ENCODE results near the gene DHFR. TPM values are rescaled to one million over a fixed set of nuclear protein-coding genes. Genes with fewer than 3 reads are reported as not detected.

The DHFR gene
- total RNA-seq, 1 experiment from 2014 or later = 51.5 TPM

- POLR2A ChIA-PET = no interaction called here
- CTCF ChIA-PET = no interaction called here
- intact Hi-C loops (cut with micrococcal nuclease; ENCODE audit: unreplicated experiment) = no loop called here
- Histone ChIP-seq H3K4me1 (ENCODE audit: control insufficient read depth, insufficient read depth, low read length) (no peaks in the 10 kb centered on the region), H3K27me3 (ENCODE audit: control insufficient read depth, insufficient read depth, low read length) (no peaks in the 10 kb centered on the region), H3K36me3 (ENCODE audit: control insufficient read depth, insufficient read depth, low read length) (no peaks in the 10 kb centered on the region), H3K9me3 (ENCODE audit: control insufficient read depth, insufficient read depth, low read depth, low read length) (no peaks in the 10 kb centered on the region), H3K27ac (ENCODE audit: low read length) (no peak overlapping the region), H3K4me3 (ENCODE audit: low read depth in 2 of 2, low read length in 2 of 2) (no peak overlapping the region)
- ATAC-seq = no peak
- no TSS peak for BruUV-seq (replicated peaks)
- in situ Hi-C loops (cut with HindIII; ENCODE audit: low pct_unique_long_range_greater_than_20kb, low sequenced_read_pairs) = no loop called here
- no peak for DNase-seq (ENCODE audit: low read depth, low spot score)
- TF ChIP-seq TCF7L2 (IDR thresholded peaks at IDR 0.05; ENCODE audit: low read depth, low read length) = no peak
- TF ChIP-seq, protein P1, sequence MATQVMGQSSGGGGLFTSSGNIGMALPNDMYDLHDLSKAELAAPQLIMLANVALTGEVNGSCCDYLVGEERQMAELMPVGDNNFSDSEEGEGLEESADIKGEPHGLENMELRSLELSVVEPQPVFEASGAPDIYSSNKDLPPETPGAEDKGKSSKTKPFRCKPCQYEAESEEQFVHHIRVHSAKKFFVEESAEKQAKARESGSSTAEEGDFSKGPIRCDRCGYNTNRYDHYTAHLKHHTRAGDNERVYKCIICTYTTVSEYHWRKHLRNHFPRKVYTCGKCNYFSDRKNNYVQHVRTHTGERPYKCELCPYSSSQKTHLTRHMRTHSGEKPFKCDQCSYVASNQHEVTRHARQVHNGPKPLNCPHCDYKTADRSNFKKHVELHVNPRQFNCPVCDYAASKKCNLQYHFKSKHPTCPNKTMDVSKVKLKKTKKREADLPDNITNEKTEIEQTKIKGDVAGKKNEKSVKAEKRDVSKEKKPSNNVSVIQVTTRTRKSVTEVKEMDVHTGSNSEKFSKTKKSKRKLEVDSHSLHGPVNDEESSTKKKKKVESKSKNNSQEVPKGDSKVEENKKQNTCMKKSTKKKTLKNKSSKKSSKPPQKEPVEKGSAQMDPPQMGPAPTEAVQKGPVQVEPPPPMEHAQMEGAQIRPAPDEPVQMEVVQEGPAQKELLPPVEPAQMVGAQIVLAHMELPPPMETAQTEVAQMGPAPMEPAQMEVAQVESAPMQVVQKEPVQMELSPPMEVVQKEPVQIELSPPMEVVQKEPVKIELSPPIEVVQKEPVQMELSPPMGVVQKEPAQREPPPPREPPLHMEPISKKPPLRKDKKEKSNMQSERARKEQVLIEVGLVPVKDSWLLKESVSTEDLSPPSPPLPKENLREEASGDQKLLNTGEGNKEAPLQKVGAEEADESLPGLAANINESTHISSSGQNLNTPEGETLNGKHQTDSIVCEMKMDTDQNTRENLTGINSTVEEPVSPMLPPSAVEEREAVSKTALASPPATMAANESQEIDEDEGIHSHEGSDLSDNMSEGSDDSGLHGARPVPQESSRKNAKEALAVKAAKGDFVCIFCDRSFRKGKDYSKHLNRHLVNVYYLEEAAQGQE (IDR thresholded peaks at IDR 0.05; ENCODE audit: insufficient read depth in 1 of 2, low read depth in 2 of 2, low read length in 1 of 2) = no peak
- no peak for TF ChIP-seq POLR2AphosphoS5 (IDR thresholded peaks at IDR 0.05; ENCODE audit: low read depth, low read length)
- TF ChIP-seq SIN3A (IDR thresholded peaks at IDR 0.05; ENCODE audit: borderline replicate concordance, insufficient read depth, low read depth, low read length) = no peak
- no peak for TF ChIP-seq CTCF (IDR thresholded peaks at IDR 0.05)
These were observed 46.1 kb downstream of the DHFR start for GRCh38 chr5:80608731-80609130.

DNA sequence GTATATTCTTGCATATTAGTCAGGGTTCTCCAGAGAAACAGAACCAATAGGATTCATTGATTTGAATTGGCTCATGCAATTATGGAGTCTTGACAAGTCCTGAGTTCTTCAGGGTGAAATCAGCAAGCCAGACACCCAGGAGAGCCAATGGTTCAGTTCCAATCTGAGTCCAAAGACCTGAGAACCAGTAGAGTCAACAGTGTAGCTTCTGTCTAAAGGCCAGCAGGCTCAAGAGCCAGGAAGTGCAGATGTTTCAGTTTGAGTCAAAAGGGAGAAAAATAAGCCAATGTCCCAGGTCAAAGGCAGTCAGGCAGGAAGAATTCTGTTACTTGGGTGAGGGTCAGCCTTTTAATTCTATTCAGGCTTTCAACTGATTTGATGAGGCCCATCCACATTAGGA, 47.0 kb downstream of the DHFR start:
- in situ Hi-C loops (cut with HindIII; ENCODE audit: low pct_unique_long_range_greater_than_20kb, low sequenced_read_pairs) = no loop called here
- POLR2A ChIA-PET = no interaction called here
- CTCF ChIA-PET = no interaction called here

More for the DNA sequence above, 47.0 kb downstream of the DHFR start:
- Histone ChIP-seq H3K4me3 (ENCODE audit: low read depth in 2 of 2, low read length in 2 of 2) (no peak overlapping the region), H3K4me1 (ENCODE audit: control insufficient read depth, insufficient read depth, low read length) (no peaks in the 10 kb centered on the region), H3K9me3 (ENCODE audit: control insufficient read depth, insufficient read depth, low read depth, low read length) (no peaks in the 10 kb centered on the region), H3K27me3 (ENCODE audit: control insufficient read depth, insufficient read depth, low read length) (no peaks in the 10 kb centered on the region), H3K36me3 (ENCODE audit: control insufficient read depth, insufficient read depth, low read length) (no peaks in the 10 kb centered on the region), H3K27ac (ENCODE audit: low read length) (no peak overlapping the region)
- TF ChIP-seq, protein P1 (IDR thresholded peaks at IDR 0.05; ENCODE audit: insufficient read depth in 1 of 2, low read depth in 2 of 2, low read length in 1 of 2) = no peak
- TF ChIP-seq TCF7L2 (IDR thresholded peaks at IDR 0.05; ENCODE audit: low read depth, low read length) = no peak
- TF ChIP-seq POLR2AphosphoS5 (IDR thresholded peaks at IDR 0.05; ENCODE audit: low read depth, low read length) = no peak
- no peak for TF ChIP-seq SIN3A (IDR thresholded peaks at IDR 0.05; ENCODE audit: borderline replicate concordance, insufficient read depth, low read depth, low read length)
- no peak for TF ChIP-seq CTCF (IDR thresholded peaks at IDR 0.05)
- ATAC-seq (no peak), DNase-seq (ENCODE audit: low read depth, low spot score) (no peak)
- BruUV-seq (replicated peaks) = no TSS peak
- intact Hi-C loops (cut with micrococcal nuclease; ENCODE audit: unreplicated experiment) = no loop called here

Measured in Panc1 (cell line).